Measurements from ENCODE around the gene SNX15.

- TF ChIP-seq POLR2A (IDR thresholded peaks at IDR 0.05): peak in 1 of 2 donors; percentile 70
- TF ChIP-seq, protein P1, sequence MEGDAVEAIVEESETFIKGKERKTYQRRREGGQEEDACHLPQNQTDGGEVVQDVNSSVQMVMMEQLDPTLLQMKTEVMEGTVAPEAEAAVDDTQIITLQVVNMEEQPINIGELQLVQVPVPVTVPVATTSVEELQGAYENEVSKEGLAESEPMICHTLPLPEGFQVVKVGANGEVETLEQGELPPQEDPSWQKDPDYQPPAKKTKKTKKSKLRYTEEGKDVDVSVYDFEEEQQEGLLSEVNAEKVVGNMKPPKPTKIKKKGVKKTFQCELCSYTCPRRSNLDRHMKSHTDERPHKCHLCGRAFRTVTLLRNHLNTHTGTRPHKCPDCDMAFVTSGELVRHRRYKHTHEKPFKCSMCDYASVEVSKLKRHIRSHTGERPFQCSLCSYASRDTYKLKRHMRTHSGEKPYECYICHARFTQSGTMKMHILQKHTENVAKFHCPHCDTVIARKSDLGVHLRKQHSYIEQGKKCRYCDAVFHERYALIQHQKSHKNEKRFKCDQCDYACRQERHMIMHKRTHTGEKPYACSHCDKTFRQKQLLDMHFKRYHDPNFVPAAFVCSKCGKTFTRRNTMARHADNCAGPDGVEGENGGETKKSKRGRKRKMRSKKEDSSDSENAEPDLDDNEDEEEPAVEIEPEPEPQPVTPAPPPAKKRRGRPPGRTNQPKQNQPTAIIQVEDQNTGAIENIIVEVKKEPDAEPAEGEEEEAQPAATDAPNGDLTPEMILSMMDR (IDR thresholded peaks at IDR 0.05): no peak
Observed at GRCh38 chr11:65083834-65084597, 56.8 kb downstream of the SNX15 start, which contains the start of the genes CDCA5 and ZFPL1.
